ENCODE data around the gene CPSF4L. TPM values are rescaled to one million over a fixed set of nuclear protein-coding genes. Genes with fewer than 3 reads are reported as not detected.

CPSF4L gene
- total and polyA plus RNA-seq, 11 donors = not detected

- intact Hi-C loops (cut with DNase I) = loop anchor here in 1 of 10 donors (10.0 kb wide), 1 partner anchor 46 kb away; no protein-coding TSS in a partner anchor
- ATAC-seq (no peak), DNase-seq (no peak)
- Histone ChIP-seq H3K4me1 (peaks cover 26 to 82% (median 56%) of the 10 kb centered on the region in 12 donors), H3K27me3 (no peaks in the 10 kb centered on the region), H3K4me3 (no peak overlapping the region), H3K9me3 (no peaks in the 10 kb centered on the region), H3K36me3 (peaks cover 0 to 2% (median 0%) of the 10 kb centered on the region in 9 donors), H3K27ac (peak overlapping the region in 2 of 12 donors; percentile 22 to 100)
- TF ChIP-seq CTCF (IDR thresholded peaks at IDR 0.05) (no peak), POLR2A (IDR thresholded peaks at IDR 0.05) (no peak)
- WGBS, 4 donors = 82 to 89% (median 87%) methylated on average over 3 of the region's 3 CpGs
Measured at GRCh38 chr17:73300392-73300791, 38.7 kb upstream of the CPSF4L start.

GRCh38 chr17:73297934-73298861 is 36.5 kb upstream of the CPSF4L start:
- no peak for TF ChIP-seq POLR2A (IDR thresholded peaks at IDR 0.05)
- no peak for TF ChIP-seq CTCF (IDR thresholded peaks at IDR 0.05)
- 40 to 58% (median 49%) methylated on average over 15 of the region's 15 CpGs for WGBS, 4 donors
- Histone ChIP-seq H3K27me3 (no peaks in the 10 kb centered on the region), H3K36me3 (peaks cover 0 to 2% (median 0%) of the 10 kb centered on the region in 9 donors), H3K27ac (peak overlapping the region in 11 of 12 donors; percentile 14 to 55 (median 46)), H3K9me3 (no peaks in the 10 kb centered on the region), H3K4me3 (peak overlapping the region in 2 of 12 donors; percentile 0), H3K4me1 (peaks cover 25 to 82% (median 56%) of the 10 kb centered on the region in 12 donors)
- ATAC-seq = peak; percentile 20 to 48 (median 32)
- intact Hi-C loops (cut with DNase I) = no loop called here
- no peak for DNase-seq

- TF ChIP-seq CTCF (IDR thresholded peaks at IDR 0.05) (no peak), POLR2A (IDR thresholded peaks at IDR 0.05) (no peak)
- ATAC-seq (peak; percentile 27 to 67 (median 53)), DNase-seq (peak in 4 of 5 donors; percentile 60 to 85 (median 68))
- peaks cover 30 to 93% (median 78%) of the 10 kb centered on the region in 12 donors for H3K4me1 ChIP-seq
- intact Hi-C loops (cut with DNase I) = loop anchor here in 3 of 10 donors (2.0 kb wide), 3 partner anchors 13 to 17 kb away; no protein-coding TSS in a partner anchor
- WGBS, 4 donors = 39 to 52% (median 46%) methylated on average over 9 of the region's 9 CpGs
- no peaks in the 10 kb centered on the region for H3K36me3 ChIP-seq
- H3K9me3 ChIP-seq = no peaks in the 10 kb centered on the region
- no peak overlapping the region for H3K4me3 ChIP-seq
- H3K27ac ChIP-seq = peak overlapping the region in 11 of 12 donors; percentile 89 to 99 (median 96)
- no peaks in the 10 kb centered on the region for H3K27me3 ChIP-seq
Measured at GRCh38 chr17:73293480-73293911, 31.8 kb upstream of the CPSF4L start.

GRCh38 chr17:73293031-73293430 is 31.4 kb upstream of the CPSF4L start:
- no peak for TF ChIP-seq CTCF (IDR thresholded peaks at IDR 0.05)
- TF ChIP-seq POLR2A (IDR thresholded peaks at IDR 0.05) = no peak
- DNase-seq (no peak), ATAC-seq (no peak)
- peaks cover 29 to 93% (median 78%) of the 10 kb centered on the region in 12 donors for H3K4me1 ChIP-seq
- H3K27me3 ChIP-seq = no peaks in the 10 kb centered on the region
- H3K36me3 ChIP-seq = no peaks in the 10 kb centered on the region
- intact Hi-C loops (cut with DNase I) = loop anchor here in 3 of 10 donors (2.0 kb wide), 3 partner anchors 14 to 18 kb away; no protein-coding TSS in a partner anchor
- no peak overlapping the region for H3K4me3 ChIP-seq
- WGBS, 4 donors = 67 to 77% (median 69%) methylated on average over 11 of the region's 11 CpGs
- H3K9me3 ChIP-seq = no peaks in the 10 kb centered on the region
- H3K27ac ChIP-seq = peak overlapping the region; percentile 89 to 99 (median 96)

Data from heart left ventricle (tissue), 16 donors.